Calu3 (cell line): ENCODE data around the gene USP24. TPM values are rescaled to one million over a fixed set of nuclear protein-coding genes. Genes with fewer than 3 reads are reported as not detected.

ENCODE experiments used
- BruUV-seq: library from RNA; stranded (reverse); fragments of 400-500 nt; replicated peaks from 2 replicates; lab custom pipeline; 2021; lab: Mats Ljungman, UMichigan
- CTCF ChIA-PET: fragments of 300-600 bp; sonication (Branson Sonifier 250); formaldehyde crosslinking; loops from one replicate; lab custom pipeline; 2022; ENCODE audit warnings: antibody characterized with exemption; lab: Charles Lee
- DNase-seq: peaks from one replicate; pipeline ENCODE4 v3.0.0; 2022
- H3K27ac Mint-ChIP-seq: one replicate; pipeline ENCODE4 v1.8.0; 2022; ENCODE audit warnings: mixed read lengths; ENCODE audit not compliant: unreplicated experiment
- H3K27me3 Mint-ChIP-seq: one replicate; pipeline ENCODE4 v1.8.0; 2022; ENCODE audit warnings: mixed read lengths; ENCODE audit not compliant: unreplicated experiment
- H3K36me3 Mint-ChIP-seq: one replicate; pipeline ENCODE4 v1.8.0; 2022; ENCODE audit warnings: mild to moderate bottlenecking, moderate library complexity, mixed read lengths; ENCODE audit not compliant: insufficient read depth, unreplicated experiment
- H3K4me1 Mint-ChIP-seq: one replicate; pipeline ENCODE4 v1.8.0; 2022; ENCODE audit warnings: mild to moderate bottlenecking, low read depth, mixed read lengths; ENCODE audit not compliant: unreplicated experiment
- H3K4me3 Mint-ChIP-seq: one replicate; pipeline ENCODE4 v1.8.0; 2022; ENCODE audit warnings: mild to moderate bottlenecking, low read depth, moderate library complexity, mixed read lengths; ENCODE audit not compliant: unreplicated experiment
- H3K9me3 Mint-ChIP-seq: one replicate; pipeline ENCODE4 v1.8.0; 2022; ENCODE audit warnings: low read depth, mixed read lengths; ENCODE audit not compliant: unreplicated experiment
- CTCF ChIP-seq: fragments of 200-600 bp; IDR thresholded peaks from one replicate; pipeline ENCODE4 v1.8.0; 2022; ENCODE audit warnings: antibody characterized with exemption; ENCODE audit not compliant: unreplicated experiment
- intact Hi-C: fragments of 100-400 bp; cut with micrococcal nuclease; formaldehyde crosslinking; loops from one replicate; pipeline ENCODE4 v1.10.0; 2022; ENCODE audit not compliant: unreplicated experiment
- total RNA-seq: library from RNA; stranded (reverse); gene quantifications from 2 replicates; pipeline ENCODE4 v1.2.3, GENCODE V29; 2022

USP24 gene
- total RNA-seq, 1 experiment from 2014 or later = 45.3 TPM

- Mint-ChIP-seq H3K27ac (no peak overlapping the region), H3K4me3 (no peak overlapping the region), H3K27me3 (no peaks in the 10 kb centered on the region), H3K9me3 (no peaks in the 10 kb centered on the region), H3K36me3 (no peaks in the 10 kb centered on the region), H3K4me1 (no peaks in the 10 kb centered on the region)
- no TSS peak for BruUV-seq
- no peak for TF ChIP-seq CTCF
- no peak for DNase-seq
- CTCF ChIA-PET = no interaction called here
- intact Hi-C loops = no loop called here
These were observed 28.5 kb upstream of the USP24 start for GRCh38 chr1:55243655-55244054.

- H3K27me3 Mint-ChIP-seq = no peaks in the 10 kb centered on the region
- no peaks in the 10 kb centered on the region for H3K36me3 Mint-ChIP-seq
- no peak for DNase-seq
- CTCF ChIA-PET = interaction anchor here (0.5 kb wide), 1 partner anchor 40 kb away, joined by 3 read pairs; no protein-coding TSS in a partner anchor
- peaks cover 15% of the 10 kb centered on the region for H3K4me1 Mint-ChIP-seq
- intact Hi-C loops = no loop called here
- no TSS peak for BruUV-seq
- H3K27ac Mint-ChIP-seq = no peak overlapping the region
- no peak overlapping the region for H3K4me3 Mint-ChIP-seq
- H3K9me3 Mint-ChIP-seq = no peaks in the 10 kb centered on the region
- no peak for TF ChIP-seq CTCF
These were observed 24.4 kb upstream of the USP24 start for GRCh38 chr1:55239548-55239947.

GRCh38 chr1:55235722-55236121 lies 20.6 kb upstream of the USP24 start:
- no peaks in the 10 kb centered on the region for H3K9me3 Mint-ChIP-seq
- no peaks in the 10 kb centered on the region for H3K27me3 Mint-ChIP-seq
- H3K4me3 Mint-ChIP-seq = no peak overlapping the region
- no peak overlapping the region for H3K27ac Mint-ChIP-seq
- peak; percentile 11 for DNase-seq
- CTCF ChIA-PET = no interaction called here
- H3K4me1 Mint-ChIP-seq = peaks cover 27% of the 10 kb centered on the region
- BruUV-seq = no TSS peak
- H3K36me3 Mint-ChIP-seq = no peaks in the 10 kb centered on the region
- intact Hi-C loops = no loop called here
- TF ChIP-seq CTCF = no peak

GRCh38 chr1:55234016-55234415 lies 18.9 kb upstream of the USP24 start:
- intact Hi-C loops = no loop called here
- no peak for DNase-seq
- Mint-ChIP-seq H3K27me3 (no peaks in the 10 kb centered on the region), H3K36me3 (no peaks in the 10 kb centered on the region), H3K9me3 (no peaks in the 10 kb centered on the region), H3K4me3 (no peak overlapping the region), H3K27ac (no peak overlapping the region), H3K4me1 (peaks cover 27% of the 10 kb centered on the region)
- TF ChIP-seq CTCF = no peak
- no TSS peak for BruUV-seq
- CTCF ChIA-PET = no interaction called here
